ENCODE measurements around the gene FCRL6. TPM values are rescaled to one million over a fixed set of nuclear protein-coding genes. Genes with fewer than 3 reads are reported as not detected.

Gene FCRL6
- total and polyA plus RNA-seq, 2 experiments from 2014 or later = not detected

- H3K4me3 ChIP-seq = no peak overlapping the region
- no peak overlapping the region for H2AFZ ChIP-seq
- H3K9me2 ChIP-seq (ENCODE audit: insufficient read depth) = no peaks in the 10 kb centered on the region
- no peaks in the 10 kb centered on the region for H4K20me1 ChIP-seq (ENCODE audit: insufficient read depth)
- WGBS, 2 experiments (ENCODE audit: low coverage in 1 of 2, low lambda C conversion rate in 2 of 2, missing lambda C conversion rate in 2 of 2) = 53 to 67% methylated on average over 3 of the region's 3 CpGs
- H3K9ac ChIP-seq = no peak overlapping the region
- H3K27me3 ChIP-seq (replicated peaks; ENCODE audit: insufficient read depth) = no peaks in the 10 kb centered on the region
- H3K9me3 ChIP-seq (ENCODE audit: low read depth) = no peaks in the 10 kb centered on the region
- peaks cover 13% of the 10 kb centered on the region for H3F3A ChIP-seq (ENCODE audit: insufficient read depth)
- no peak overlapping the region for H3K27ac ChIP-seq
- in situ Hi-C loops (cut with MboI) = no loop called here
- no peaks in the 10 kb centered on the region for H3K79me2 ChIP-seq (ENCODE audit: insufficient read depth)
- TF ChIP-seq EZH2 (IDR thresholded peaks at IDR 0.05; ENCODE audit: insufficient read depth, poor library complexity, severe bottlenecking) = no peak
- no peak for TF ChIP-seq EZH2phosphoT487 (IDR thresholded peaks at IDR 0.05; ENCODE audit: insufficient read depth, low read depth)
- DNase-seq = no peak
- H3K4me1 ChIP-seq (ENCODE audit: insufficient read depth) = peaks cover 6% of the 10 kb centered on the region
- no peaks in the 10 kb centered on the region for H3K36me3 ChIP-seq (ENCODE audit: low read depth)
- H3K4me2 ChIP-seq (ENCODE audit: unreplicated experiment) = no peak overlapping the region
These were observed 33.2 kb downstream of the FCRL6 start for GRCh38 chr1:159835356-159835755.

GRCh38 chr1:159835862-159836525 is 33.8 kb downstream of the FCRL6 start:
- TF ChIP-seq EZH2 (IDR thresholded peaks at IDR 0.05; ENCODE audit: insufficient read depth, poor library complexity, severe bottlenecking) (no peak), EZH2phosphoT487 (IDR thresholded peaks at IDR 0.05; ENCODE audit: insufficient read depth, low read depth) (no peak)
- in situ Hi-C loops (cut with MboI) = no loop called here
- no peak for DNase-seq

GRCh38 chr1:159838715-159839114 is 36.6 kb downstream of the FCRL6 start:
- H2AFZ ChIP-seq = no peak overlapping the region
- no peak overlapping the region for H3K9ac ChIP-seq
- H3K4me2 ChIP-seq (ENCODE audit: unreplicated experiment) = no peak overlapping the region
- WGBS, 2 experiments (ENCODE audit: low coverage in 1 of 2, low lambda C conversion rate in 2 of 2, missing lambda C conversion rate in 2 of 2) = 86 to 97% methylated on average over 1 of the region's 1 CpG
- H3K9me2 ChIP-seq (ENCODE audit: insufficient read depth) = no peaks in the 10 kb centered on the region
- H3K79me2 ChIP-seq (ENCODE audit: insufficient read depth) = no peaks in the 10 kb centered on the region
- H3K36me3 ChIP-seq (ENCODE audit: low read depth) = no peaks in the 10 kb centered on the region
- no peaks in the 10 kb centered on the region for H3K27me3 ChIP-seq (replicated peaks; ENCODE audit: insufficient read depth)
- TF ChIP-seq EZH2 (IDR thresholded peaks at IDR 0.05; ENCODE audit: insufficient read depth, poor library complexity, severe bottlenecking) (no peak), EZH2phosphoT487 (IDR thresholded peaks at IDR 0.05; ENCODE audit: insufficient read depth, low read depth) (no peak)
- in situ Hi-C loops (cut with MboI) = no loop called here
- no peak overlapping the region for H3K27ac ChIP-seq
- H3K4me1 ChIP-seq (ENCODE audit: insufficient read depth) = no peaks in the 10 kb centered on the region
- H3K9me3 ChIP-seq (ENCODE audit: low read depth) = no peaks in the 10 kb centered on the region
- H3K4me3 ChIP-seq = no peak overlapping the region
- H3F3A ChIP-seq (ENCODE audit: insufficient read depth) = 0 out of 2 replicates have a peak, but pooled peaks cover 6% of the 10 kb centered on the region
- no peaks in the 10 kb centered on the region for H4K20me1 ChIP-seq (ENCODE audit: insufficient read depth)
- no peak for DNase-seq

More at GRCh38 chr1:159835862-159836525, 33.8 kb downstream of the FCRL6 start:
- Histone ChIP-seq H3K27ac (no peak overlapping the region), H3K4me3 (no peak overlapping the region), H3K9ac (no peak overlapping the region), H3K9me2 (ENCODE audit: insufficient read depth) (no peaks in the 10 kb centered on the region), H3F3A (ENCODE audit: insufficient read depth) (peaks cover 7% of the 10 kb centered on the region; the same call in 1 of the 2 replicates), H3K36me3 (ENCODE audit: low read depth) (no peaks in the 10 kb centered on the region), H3K9me3 (ENCODE audit: low read depth) (no peaks in the 10 kb centered on the region), H3K79me2 (ENCODE audit: insufficient read depth) (no peaks in the 10 kb centered on the region), H3K27me3 (replicated peaks; ENCODE audit: insufficient read depth) (no peaks in the 10 kb centered on the region), H4K20me1 (ENCODE audit: insufficient read depth) (no peaks in the 10 kb centered on the region), H3K4me1 (ENCODE audit: insufficient read depth) (0 out of 2 replicates have a peak, but pooled peaks cover 4% of the 10 kb centered on the region), H2AFZ (no peak overlapping the region), H3K4me2 (ENCODE audit: unreplicated experiment) (no peak overlapping the region)
- WGBS, 2 experiments (ENCODE audit: low coverage in 1 of 2, low lambda C conversion rate in 2 of 2, missing lambda C conversion rate in 2 of 2) = 90 to 91% methylated on average over 8 of the region's 8 CpGs

- no peaks in the 10 kb centered on the region for H3K9me2 ChIP-seq (ENCODE audit: insufficient read depth)
- no peaks in the 10 kb centered on the region for H3K27me3 ChIP-seq (replicated peaks; ENCODE audit: insufficient read depth)
- no peaks in the 10 kb centered on the region for H3K9me3 ChIP-seq (ENCODE audit: low read depth)
- H3K9ac ChIP-seq = no peak overlapping the region
- H3K27ac ChIP-seq = no peak overlapping the region
- H3F3A ChIP-seq (ENCODE audit: insufficient read depth) = 0 out of 2 replicates have a peak, but pooled peaks cover 6% of the 10 kb centered on the region
- DNase-seq = no peak
- no peaks in the 10 kb centered on the region for H3K4me1 ChIP-seq (ENCODE audit: insufficient read depth)
- TF ChIP-seq EZH2 (IDR thresholded peaks at IDR 0.05; ENCODE audit: insufficient read depth, poor library complexity, severe bottlenecking) = no peak
- no peak for TF ChIP-seq EZH2phosphoT487 (IDR thresholded peaks at IDR 0.05; ENCODE audit: insufficient read depth, low read depth)
- H3K4me3 ChIP-seq = no peak overlapping the region
- no peaks in the 10 kb centered on the region for H4K20me1 ChIP-seq (ENCODE audit: insufficient read depth)
- 90 to 94% methylated on average over 5 of the region's 5 CpGs for WGBS, 2 experiments (ENCODE audit: low coverage in 1 of 2, low lambda C conversion rate in 2 of 2, missing lambda C conversion rate in 2 of 2)
- H3K4me2 ChIP-seq (ENCODE audit: unreplicated experiment) = no peak overlapping the region
- in situ Hi-C loops (cut with MboI) = no loop called here
- no peak overlapping the region for H2AFZ ChIP-seq
- H3K36me3 ChIP-seq (ENCODE audit: low read depth) = no peaks in the 10 kb centered on the region
- no peaks in the 10 kb centered on the region for H3K79me2 ChIP-seq (ENCODE audit: insufficient read depth)
These were observed 37.1 kb downstream of the FCRL6 start for GRCh38 chr1:159839116-159839849.
